ENCODE data around the gene CHODL. TPM values are rescaled to one million over a fixed set of nuclear protein-coding genes. Genes with fewer than 3 reads are reported as not detected.

CHODL gene
- polyA plus RNA-seq, 1 of the 3 experiments (the other 2 are of a cell fraction), result not detected

DNA sequence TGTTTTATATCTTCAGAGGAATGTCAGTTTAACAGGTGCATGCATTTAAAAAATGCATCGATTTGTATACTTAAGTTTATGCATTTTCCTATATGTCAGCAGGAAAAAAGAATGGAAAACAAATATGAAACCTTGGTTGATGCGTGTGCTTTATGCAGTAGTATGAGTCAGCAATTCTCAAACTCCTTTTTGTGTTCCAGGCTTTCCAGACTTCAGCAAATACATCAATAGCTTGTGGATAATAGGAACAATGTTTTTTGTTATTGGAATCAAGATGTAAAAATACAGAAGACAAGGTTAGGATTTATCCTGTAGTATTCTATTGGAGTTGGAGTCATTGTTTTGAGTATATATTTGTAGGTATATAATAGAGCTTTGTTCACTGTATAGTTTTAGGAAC, 45.2 kb downstream of the CHODL start:
- CTCF ChIA-PET, result interaction anchor here (1.3 kb wide), 1 partner anchor 249 kb away, joined by 4 read pairs; no protein-coding TSS in a partner anchor

DNA sequence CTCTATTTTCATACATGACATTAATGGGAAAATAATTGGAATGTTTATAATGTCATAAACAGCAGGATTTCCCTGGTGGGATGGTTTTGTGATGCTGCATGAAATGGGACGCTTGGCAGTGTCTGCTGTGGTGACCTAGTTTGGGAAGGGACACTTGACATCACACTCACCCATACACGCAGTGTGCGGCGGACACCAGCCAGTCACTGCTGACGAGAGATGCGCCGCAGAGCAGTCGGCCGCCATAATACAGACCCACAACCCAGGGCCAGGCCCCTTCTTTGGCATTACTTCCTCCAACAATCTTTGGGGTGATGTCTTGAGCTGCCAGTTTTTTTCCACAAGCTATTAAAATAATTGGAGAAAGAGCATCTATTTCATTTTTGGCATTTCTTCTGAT, 49.5 kb downstream of the CHODL start:
- no peaks in the 10 kb centered on the region for H3K27me3 ChIP-seq (ENCODE audit: insufficient read depth)
- no peaks in the 10 kb centered on the region for H4K20me1 ChIP-seq (ENCODE audit: insufficient read depth)
- no peak for DNase-seq
- TF ChIP-seq, protein P1, sequence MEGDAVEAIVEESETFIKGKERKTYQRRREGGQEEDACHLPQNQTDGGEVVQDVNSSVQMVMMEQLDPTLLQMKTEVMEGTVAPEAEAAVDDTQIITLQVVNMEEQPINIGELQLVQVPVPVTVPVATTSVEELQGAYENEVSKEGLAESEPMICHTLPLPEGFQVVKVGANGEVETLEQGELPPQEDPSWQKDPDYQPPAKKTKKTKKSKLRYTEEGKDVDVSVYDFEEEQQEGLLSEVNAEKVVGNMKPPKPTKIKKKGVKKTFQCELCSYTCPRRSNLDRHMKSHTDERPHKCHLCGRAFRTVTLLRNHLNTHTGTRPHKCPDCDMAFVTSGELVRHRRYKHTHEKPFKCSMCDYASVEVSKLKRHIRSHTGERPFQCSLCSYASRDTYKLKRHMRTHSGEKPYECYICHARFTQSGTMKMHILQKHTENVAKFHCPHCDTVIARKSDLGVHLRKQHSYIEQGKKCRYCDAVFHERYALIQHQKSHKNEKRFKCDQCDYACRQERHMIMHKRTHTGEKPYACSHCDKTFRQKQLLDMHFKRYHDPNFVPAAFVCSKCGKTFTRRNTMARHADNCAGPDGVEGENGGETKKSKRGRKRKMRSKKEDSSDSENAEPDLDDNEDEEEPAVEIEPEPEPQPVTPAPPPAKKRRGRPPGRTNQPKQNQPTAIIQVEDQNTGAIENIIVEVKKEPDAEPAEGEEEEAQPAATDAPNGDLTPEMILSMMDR (IDR thresholded peaks at IDR 0.05), result no peak
- no peak for TF ChIP-seq NRF1 (IDR thresholded peaks at IDR 0.05; ENCODE audit: low read depth, low read length)
- TF ChIP-seq JUND (IDR thresholded peaks at IDR 0.05), result no peak
- no peak for TF ChIP-seq RFX5 (IDR thresholded peaks at IDR 0.05; ENCODE audit: low read length)
- no peak for TF ChIP-seq TAF1 (IDR thresholded peaks at IDR 0.05; ENCODE audit: borderline replicate concordance, low read depth, low read length)
- no peak for TF ChIP-seq FOSL2 (IDR thresholded peaks at IDR 0.05; ENCODE audit: borderline replicate concordance, low read depth)
- no peak for TF ChIP-seq RCOR1 (IDR thresholded peaks at IDR 0.05; ENCODE audit: low read length)
- no peak for TF ChIP-seq ELF1 (IDR thresholded peaks at IDR 0.05)
- TF ChIP-seq, protein P2, sequence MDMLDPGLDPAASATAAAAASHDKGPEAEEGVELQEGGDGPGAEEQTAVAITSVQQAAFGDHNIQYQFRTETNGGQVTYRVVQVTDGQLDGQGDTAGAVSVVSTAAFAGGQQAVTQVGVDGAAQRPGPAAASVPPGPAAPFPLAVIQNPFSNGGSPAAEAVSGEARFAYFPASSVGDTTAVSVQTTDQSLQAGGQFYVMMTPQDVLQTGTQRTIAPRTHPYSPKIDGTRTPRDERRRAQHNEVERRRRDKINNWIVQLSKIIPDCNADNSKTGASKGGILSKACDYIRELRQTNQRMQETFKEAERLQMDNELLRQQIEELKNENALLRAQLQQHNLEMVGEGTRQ (IDR thresholded peaks at IDR 0.05; ENCODE audit: borderline replicate concordance, low read depth, low read length), result no peak
- no peak for TF ChIP-seq EZH2phosphoT487 (IDR thresholded peaks at IDR 0.05; ENCODE audit: borderline replicate concordance, low read depth)
- no peak overlapping the region for H2AFZ ChIP-seq (ENCODE audit: low read depth)
- no peak overlapping the region for H3K9ac ChIP-seq
- H3K4me1 ChIP-seq (ENCODE audit: control insufficient read depth in 1 of 2, insufficient read depth in 2 of 2, low read depth in 1 of 2, low read length in 1 of 2), result no peaks in the 10 kb centered on the region
- H3K4me3 ChIP-seq (ENCODE audit: low read depth in 2 of 2, low read length in 1 of 2), result no peak overlapping the region
- H3K79me2 ChIP-seq (ENCODE audit: insufficient read depth), result no peaks in the 10 kb centered on the region
- no peak overlapping the region for H3K27ac ChIP-seq (ENCODE audit: low read depth in 2 of 2, low read length in 1 of 2)
- ChIA-PET POLR2A (no interaction called here), CTCF (interaction anchor here (1.5 kb wide), 1 partner anchor 8 kb away, joined by 3 read pairs; no protein-coding TSS in a partner anchor)
- H3K9me3 ChIP-seq, result no peaks in the 10 kb centered on the region
- WGBS (ENCODE audit: low lambda C conversion rate), result 61% methylated on average over 9 of the region's 9 CpGs
- no peaks in the 10 kb centered on the region for H3K36me3 ChIP-seq (replicated peaks in 1 of 2; ENCODE audit: control insufficient read depth in 1 of 2, insufficient read depth in 2 of 2, low read length in 1 of 2)
- H3K9me2 ChIP-seq, result no peaks in the 10 kb centered on the region
- no peak overlapping the region for H3K4me2 ChIP-seq
- H3F3A ChIP-seq (replicated peaks; ENCODE audit: insufficient read depth), result no peaks in the 10 kb centered on the region

More for the DNA sequence above, 45.2 kb downstream of the CHODL start:
- no peaks in the 10 kb centered on the region for H3K27me3 ChIP-seq (ENCODE audit: insufficient read depth)
- H3F3A ChIP-seq (replicated peaks; ENCODE audit: insufficient read depth), result no peaks in the 10 kb centered on the region
- H3K4me3 ChIP-seq (ENCODE audit: low read depth in 2 of 2, low read length in 1 of 2), result no peak overlapping the region
- H3K4me2 ChIP-seq, result no peak overlapping the region
- 4% methylated on average over 2 of the region's 2 CpGs for WGBS (ENCODE audit: low lambda C conversion rate)
- no peaks in the 10 kb centered on the region for H3K9me2 ChIP-seq
- no peaks in the 10 kb centered on the region for H3K4me1 ChIP-seq (ENCODE audit: control insufficient read depth in 1 of 2, insufficient read depth in 2 of 2, low read depth in 1 of 2, low read length in 1 of 2)
- H3K9me3 ChIP-seq, result no peaks in the 10 kb centered on the region
- DNase-seq, result no peak
- no peak for TF ChIP-seq CHD2 (IDR thresholded peaks at IDR 0.05; ENCODE audit: low read length, partially characterized antibody)
- no peak for TF ChIP-seq EZH2phosphoT487 (IDR thresholded peaks at IDR 0.05; ENCODE audit: borderline replicate concordance, low read depth)
- no peak for TF ChIP-seq JUND (IDR thresholded peaks at IDR 0.05)
- TF ChIP-seq, protein P1 (IDR thresholded peaks at IDR 0.05), result no peak
- TF ChIP-seq SMC3 (IDR thresholded peaks at IDR 0.05; ENCODE audit: low read depth, low read length), result no peak
- no peak for TF ChIP-seq FOSL2 (IDR thresholded peaks at IDR 0.05; ENCODE audit: borderline replicate concordance, low read depth)
- TF ChIP-seq FOXJ3 (CRISPR knock-in tag; IDR thresholded peaks at IDR 0.05), result no peak
- H3K36me3 ChIP-seq (replicated peaks in 1 of 2; ENCODE audit: control insufficient read depth in 1 of 2, insufficient read depth in 2 of 2, low read length in 1 of 2), result no peaks in the 10 kb centered on the region
- no peaks in the 10 kb centered on the region for H4K20me1 ChIP-seq (ENCODE audit: insufficient read depth)
- POLR2A ChIA-PET, result no interaction called here
- no peak overlapping the region for H2AFZ ChIP-seq (ENCODE audit: low read depth)
- H3K79me2 ChIP-seq (ENCODE audit: insufficient read depth), result no peaks in the 10 kb centered on the region
- H3K9ac ChIP-seq, result no peak overlapping the region
- no peak overlapping the region for H3K27ac ChIP-seq (ENCODE audit: low read depth in 2 of 2, low read length in 1 of 2)
